Stimulated activated naive CD8-positive, alpha-beta T cell treated with anti-CD3 and anti-CD28 coated beads, Interleukin-15, Interleukin-2, amounts not matched to agents 100 ng/mL and 50 ng/mL, for 24 hours (primary cell): ENCODE measurements around the gene CPLX1.
"Not testable (repeated sequence)": the region's sequence is repeated elsewhere in the genome, so short reads cannot be mapped to it uniquely, and the experiment has no call there.

Experiments
- H3K27ac Mint-ChIP-seq: one replicate; pipeline ENCODE4 v1.8.0; 2021; ENCODE audit warnings: mild to moderate bottlenecking, mixed read lengths
- H3K27me3 Mint-ChIP-seq: one replicate; pipeline ENCODE4 v1.8.0; 2021; ENCODE audit warnings: mixed read lengths
- H3K36me3 Mint-ChIP-seq: one replicate; pipeline ENCODE4 v1.8.0; 2021; ENCODE audit warnings: low read depth, mixed read lengths
- H3K4me1 Mint-ChIP-seq: one replicate; pipeline ENCODE4 v1.8.0; 2021; ENCODE audit warnings: low read depth, mixed read lengths
- H3K4me3 Mint-ChIP-seq: one replicate; pipeline ENCODE4 v1.8.0; 2021; ENCODE audit warnings: mild to moderate bottlenecking, mixed read lengths
- H3K9me3 Mint-ChIP-seq: one replicate; pipeline ENCODE4 v1.8.0; 2021; ENCODE audit warnings: mixed read lengths

The CPLX1 gene

GRCh38 chr4:747546-748170, 78.3 kb downstream of the CPLX1 start:
- Mint-ChIP-seq H3K4me1 (no peaks in the 10 kb centered on the region), H3K9me3 (no peaks in the 10 kb centered on the region), H3K36me3 (peaks cover 9% of the 10 kb centered on the region), H3K4me3 (no peak overlapping the region), H3K27ac (no peak overlapping the region), H3K27me3 (no peaks in the 10 kb centered on the region)

GRCh38 chr4:744212-744841, 81.6 kb downstream of the CPLX1 start:
- H3K27ac Mint-ChIP-seq = no peak overlapping the region
- H3K4me1 Mint-ChIP-seq = no peaks in the 10 kb centered on the region
- no peaks in the 10 kb centered on the region for H3K27me3 Mint-ChIP-seq
- no peaks in the 10 kb centered on the region for H3K9me3 Mint-ChIP-seq
- peaks cover 14% of the 10 kb centered on the region for H3K36me3 Mint-ChIP-seq
- no peak overlapping the region for H3K4me3 Mint-ChIP-seq

GRCh38 chr4:743463-744211, 82.3 kb downstream of the CPLX1 start:
- Mint-ChIP-seq H3K27ac (no peak overlapping the region), H3K27me3 (no peaks in the 10 kb centered on the region), H3K4me3 (no peak overlapping the region), H3K36me3 (peaks cover 11% of the 10 kb centered on the region), H3K9me3 (no peaks in the 10 kb centered on the region), H3K4me1 (no peaks in the 10 kb centered on the region)

- H3K4me1 Mint-ChIP-seq = no peaks in the 10 kb centered on the region
Measured at GRCh38 chr4:742742-743311, 83.1 kb downstream of the CPLX1 start.

GRCh38 chr4:742096-742741, 83.7 kb downstream of the CPLX1 start:
- H3K27me3 Mint-ChIP-seq = no peaks in the 10 kb centered on the region
- H3K4me3 Mint-ChIP-seq = no peak overlapping the region
- no peaks in the 10 kb centered on the region for H3K4me1 Mint-ChIP-seq
- H3K36me3 Mint-ChIP-seq = peaks cover 10% of the 10 kb centered on the region
- no peak overlapping the region for H3K27ac Mint-ChIP-seq
- no peaks in the 10 kb centered on the region for H3K9me3 Mint-ChIP-seq

More at GRCh38 chr4:742742-743311, 83.1 kb downstream of the CPLX1 start:
- Mint-ChIP-seq H3K27me3 (no peaks in the 10 kb centered on the region), H3K4me3 (no peak overlapping the region), H3K9me3 (no peaks in the 10 kb centered on the region), H3K36me3 (peaks cover 8% of the 10 kb centered on the region), H3K27ac (no peak overlapping the region)

- peaks cover 12% of the 10 kb centered on the region for H3K36me3 Mint-ChIP-seq
Measured at GRCh38 chr4:740656-741282, 85.2 kb downstream of the CPLX1 start.

GRCh38 chr4:740011-740410, 85.9 kb downstream of the CPLX1 start:
- Mint-ChIP-seq H3K4me3 (no peak overlapping the region), H3K4me1 (no peaks in the 10 kb centered on the region), H3K36me3 (peaks cover 14% of the 10 kb centered on the region), H3K9me3 (no peaks in the 10 kb centered on the region), H3K27ac (no peak overlapping the region), H3K27me3 (no peaks in the 10 kb centered on the region)

More at GRCh38 chr4:740656-741282, 85.2 kb downstream of the CPLX1 start:
- no peaks in the 10 kb centered on the region for H3K27me3 Mint-ChIP-seq
- no peak overlapping the region for H3K4me3 Mint-ChIP-seq
- H3K9me3 Mint-ChIP-seq = no peaks in the 10 kb centered on the region
- no peak overlapping the region for H3K27ac Mint-ChIP-seq
- H3K4me1 Mint-ChIP-seq = no peaks in the 10 kb centered on the region

- H3K4me1 Mint-ChIP-seq = no peaks in the 10 kb centered on the region
- H3K27me3 Mint-ChIP-seq = no peaks in the 10 kb centered on the region
- peaks cover 18% of the 10 kb centered on the region for H3K36me3 Mint-ChIP-seq
- H3K9me3 Mint-ChIP-seq = no peaks in the 10 kb centered on the region
- no peak overlapping the region for H3K4me3 Mint-ChIP-seq
- no peak overlapping the region for H3K27ac Mint-ChIP-seq
Measured at GRCh38 chr4:739569-739968, 86.4 kb downstream of the CPLX1 start.

- Mint-ChIP-seq H3K4me1 (no peaks in the 10 kb centered on the region), H3K9me3 (no peaks in the 10 kb centered on the region), H3K27ac (no peak overlapping the region), H3K27me3 (no peaks in the 10 kb centered on the region), H3K4me3 (no peak overlapping the region), H3K36me3 (peaks cover 25% of the 10 kb centered on the region)
Measured at GRCh38 chr4:738781-739280, 87.1 kb downstream of the CPLX1 start.

GRCh38 chr4:736561-736960, 89.4 kb downstream of the CPLX1 start:
- H3K9me3 Mint-ChIP-seq, H3K4me1 Mint-ChIP-seq, H3K27me3 Mint-ChIP-seq, H3K27ac Mint-ChIP-seq, H3K4me3 Mint-ChIP-seq: not testable (repeated sequence)
- peaks cover 30% of the 10 kb centered on the region for H3K36me3 Mint-ChIP-seq

- Mint-ChIP-seq H3K27me3 (no peaks in the 10 kb centered on the region), H3K27ac (no peak overlapping the region), H3K9me3 (no peaks in the 10 kb centered on the region), H3K4me1 (no peaks in the 10 kb centered on the region), H3K36me3 (peaks cover 34% of the 10 kb centered on the region), H3K4me3 (no peak overlapping the region)
Measured at GRCh38 chr4:735583-735982, 90.3 kb downstream of the CPLX1 start.
